Bone marrow (tissue), 2 donors: ENCODE measurements around the gene TSPAN15.
"Not testable (repeated sequence)": the region's sequence is repeated elsewhere in the genome, so short reads cannot be mapped to it uniquely, and the experiment has no call there.

Experiments used
- DNase-seq, 2 donors: peaks; one replicate each; lab custom pipeline; 2025; lab: John Stamatoyannopoulos, UW

Gene TSPAN15

GRCh38 chr10:69488149-69488844 is 37.0 kb downstream of the TSPAN15 start:
- DNase-seq = not testable (repeated sequence)

DNA sequence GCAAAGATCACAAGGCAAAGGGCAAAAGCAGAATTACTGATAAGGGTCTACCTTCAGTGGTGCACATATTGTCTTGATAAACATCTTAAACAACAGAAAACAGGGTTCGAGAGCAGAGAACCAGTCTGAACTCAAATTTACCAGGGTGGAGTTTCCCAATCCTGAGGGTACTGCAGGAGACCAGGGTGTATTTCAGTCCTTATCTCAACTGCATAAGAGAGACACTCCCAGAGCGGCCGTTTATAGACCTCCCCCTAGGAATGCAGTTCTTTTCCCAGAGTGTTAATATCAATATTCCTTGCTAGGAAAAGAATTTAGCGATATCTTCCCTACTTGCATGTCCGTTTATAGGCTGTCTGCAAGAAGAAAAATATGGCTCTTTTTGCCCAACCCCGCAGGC is 37.6 kb downstream of the TSPAN15 start:
- not testable (repeated sequence) for DNase-seq

GRCh38 chr10:69489506-69490090 is 38.3 kb downstream of the TSPAN15 start:
- no peak for DNase-seq

DNA sequence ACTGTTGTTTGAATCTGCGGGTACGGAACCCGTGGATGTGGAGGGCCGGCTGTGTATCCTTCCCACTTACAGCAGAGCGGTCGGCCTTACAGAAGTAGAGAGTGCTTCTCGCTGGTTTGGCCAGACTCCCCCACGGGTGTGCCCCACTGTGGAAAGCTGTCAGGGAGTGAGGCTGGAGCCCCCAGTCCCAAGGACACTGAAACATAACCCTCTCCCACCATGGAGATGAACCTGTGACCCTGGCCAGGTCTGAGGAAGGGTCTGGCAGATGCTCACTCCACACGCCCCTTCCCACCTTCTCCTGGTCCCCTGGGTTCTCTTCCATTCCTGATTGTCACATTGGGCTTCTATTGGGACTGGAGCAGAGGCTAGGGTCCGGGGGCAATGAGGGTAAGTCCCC is 39.6 kb downstream of the TSPAN15 start:
- no peak for DNase-seq

DNA sequence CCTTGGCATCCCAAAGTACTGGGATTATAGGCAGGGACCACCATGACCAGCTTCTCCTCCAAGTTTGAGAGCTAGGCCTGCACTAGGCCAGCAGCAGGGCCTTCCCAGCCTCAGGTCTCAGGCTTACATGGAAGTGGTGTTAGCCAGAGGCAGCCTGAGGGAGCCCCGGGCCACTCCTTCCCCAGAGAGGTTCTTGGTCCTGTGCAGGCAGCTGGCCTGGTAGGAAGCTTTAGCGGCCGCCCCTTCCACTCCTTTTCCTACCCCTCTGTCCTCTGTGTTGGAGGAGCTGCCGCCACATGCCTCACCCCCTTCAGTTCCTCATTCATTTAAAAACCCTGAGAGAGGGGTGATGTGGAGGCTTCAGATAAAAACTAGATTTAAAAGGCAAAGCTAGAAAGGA is 40.3 kb downstream of the TSPAN15 start:
- no peak for DNase-seq

DNA sequence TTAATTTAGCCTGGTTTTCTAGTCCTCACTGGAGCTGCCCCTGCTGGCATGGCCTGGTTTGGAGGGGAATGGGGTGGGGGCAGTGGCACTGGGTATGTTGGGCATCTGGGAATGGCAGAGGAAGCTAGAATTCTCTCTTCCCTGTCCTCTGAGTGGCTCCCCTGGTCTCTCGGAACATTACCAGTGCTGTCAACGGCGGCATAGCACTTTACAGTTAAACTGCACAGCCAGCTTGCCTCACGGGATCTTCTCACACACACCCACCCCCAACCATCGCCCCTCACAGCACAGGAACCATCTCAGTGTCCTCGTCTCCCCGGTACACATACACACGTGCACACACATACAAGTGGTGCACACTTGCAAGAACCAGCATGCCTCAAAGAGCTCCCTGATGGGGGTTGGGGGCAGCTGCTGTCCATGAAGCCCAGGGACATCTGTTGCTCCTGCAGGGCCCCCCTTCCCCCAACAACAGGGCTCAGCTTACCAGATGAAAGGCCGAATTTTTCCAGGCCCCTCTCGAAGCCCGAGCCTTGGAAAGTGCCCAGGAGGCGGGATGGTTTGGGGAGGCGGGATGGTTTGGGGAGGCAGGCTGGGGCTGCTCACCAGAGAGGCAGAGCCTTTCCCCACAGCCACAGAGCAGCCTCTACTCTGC is 41.0 kb downstream of the TSPAN15 start:
- DNase-seq = no peak

DNA sequence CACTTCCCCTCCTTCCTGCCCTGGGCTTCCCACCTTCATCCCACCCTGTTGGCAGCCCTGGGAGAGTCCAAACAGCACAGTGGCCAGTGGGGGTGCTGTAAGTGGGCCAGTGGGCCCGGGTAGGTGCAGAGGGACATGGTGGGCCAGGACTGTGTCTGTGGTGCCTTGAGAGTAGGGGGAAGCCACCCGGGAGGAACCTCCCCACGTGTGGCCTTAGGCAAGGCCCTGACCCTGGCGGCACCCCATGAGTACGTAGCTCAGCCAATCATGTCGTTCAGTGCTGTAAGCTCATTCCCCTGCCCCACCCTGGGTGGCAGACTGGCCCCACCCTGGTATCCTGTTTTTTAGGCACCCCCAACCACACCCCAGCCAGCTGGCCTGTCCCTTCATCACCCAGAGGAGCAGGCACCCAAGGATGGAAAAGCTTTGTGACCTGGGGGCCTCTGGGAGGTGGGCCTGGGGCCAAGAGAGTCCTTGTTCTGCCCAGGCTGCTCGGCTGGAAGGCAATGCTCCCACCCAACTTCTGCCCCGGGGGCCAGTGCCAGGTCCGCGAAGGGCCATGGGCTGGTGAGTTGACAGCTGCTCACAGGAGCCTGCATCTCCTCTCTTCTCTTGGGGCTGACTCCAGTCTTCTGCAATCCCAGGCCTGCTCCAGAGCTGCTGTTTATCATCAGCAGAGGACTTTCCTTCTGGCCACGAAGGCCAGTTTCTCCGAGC is 41.6 kb downstream of the TSPAN15 start:
- no peak for DNase-seq

DNA sequence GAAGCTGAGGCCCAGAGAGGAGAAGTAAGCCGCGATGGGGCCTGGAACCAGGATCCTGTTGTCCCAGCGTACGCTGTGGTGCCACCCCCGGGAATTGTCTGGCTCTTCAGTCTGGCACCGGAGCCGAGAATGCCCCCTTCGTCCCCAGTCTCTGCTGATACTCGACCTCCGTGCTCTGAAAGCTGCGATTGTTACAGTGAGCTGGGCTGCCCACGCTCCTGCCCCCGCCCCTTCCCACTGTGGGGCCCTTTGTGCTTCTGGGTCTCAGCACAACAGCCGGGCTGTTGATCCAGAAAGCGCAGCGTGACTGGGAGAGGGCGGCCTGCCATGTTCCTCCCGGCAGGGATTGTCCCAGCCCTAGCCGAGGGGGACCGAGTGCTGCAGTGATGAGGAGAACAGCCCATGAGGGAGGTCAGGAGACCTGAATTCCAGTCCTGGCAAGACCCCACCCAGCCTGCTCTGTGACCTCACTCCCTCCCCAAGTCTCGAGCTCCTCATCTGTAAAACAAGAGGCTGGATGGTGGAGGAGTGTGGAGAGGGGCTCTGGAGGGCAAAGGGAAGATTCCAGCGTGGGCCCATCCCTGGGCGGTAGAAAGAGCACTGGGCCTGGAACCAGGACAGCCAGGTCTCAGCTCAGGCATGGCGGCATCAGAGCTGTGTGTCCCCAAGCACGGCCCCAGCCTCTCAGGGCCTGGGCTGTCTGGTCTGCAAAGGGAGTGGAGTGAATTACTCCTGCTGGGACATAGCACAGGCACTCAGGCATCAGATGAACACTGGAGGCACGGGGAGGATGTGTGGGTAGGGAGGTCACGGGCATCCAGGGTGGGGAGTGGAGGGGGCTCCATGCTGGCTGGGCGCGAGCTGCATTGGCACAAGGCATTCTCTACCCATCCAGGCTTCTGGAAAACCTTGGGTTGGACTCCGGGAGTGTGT is 43.6 kb downstream of the TSPAN15 start:
- DNase-seq = no peak

GRCh38 chr10:69495666-69496065 is 44.4 kb downstream of the TSPAN15 start:
- DNase-seq = no peak

DNA sequence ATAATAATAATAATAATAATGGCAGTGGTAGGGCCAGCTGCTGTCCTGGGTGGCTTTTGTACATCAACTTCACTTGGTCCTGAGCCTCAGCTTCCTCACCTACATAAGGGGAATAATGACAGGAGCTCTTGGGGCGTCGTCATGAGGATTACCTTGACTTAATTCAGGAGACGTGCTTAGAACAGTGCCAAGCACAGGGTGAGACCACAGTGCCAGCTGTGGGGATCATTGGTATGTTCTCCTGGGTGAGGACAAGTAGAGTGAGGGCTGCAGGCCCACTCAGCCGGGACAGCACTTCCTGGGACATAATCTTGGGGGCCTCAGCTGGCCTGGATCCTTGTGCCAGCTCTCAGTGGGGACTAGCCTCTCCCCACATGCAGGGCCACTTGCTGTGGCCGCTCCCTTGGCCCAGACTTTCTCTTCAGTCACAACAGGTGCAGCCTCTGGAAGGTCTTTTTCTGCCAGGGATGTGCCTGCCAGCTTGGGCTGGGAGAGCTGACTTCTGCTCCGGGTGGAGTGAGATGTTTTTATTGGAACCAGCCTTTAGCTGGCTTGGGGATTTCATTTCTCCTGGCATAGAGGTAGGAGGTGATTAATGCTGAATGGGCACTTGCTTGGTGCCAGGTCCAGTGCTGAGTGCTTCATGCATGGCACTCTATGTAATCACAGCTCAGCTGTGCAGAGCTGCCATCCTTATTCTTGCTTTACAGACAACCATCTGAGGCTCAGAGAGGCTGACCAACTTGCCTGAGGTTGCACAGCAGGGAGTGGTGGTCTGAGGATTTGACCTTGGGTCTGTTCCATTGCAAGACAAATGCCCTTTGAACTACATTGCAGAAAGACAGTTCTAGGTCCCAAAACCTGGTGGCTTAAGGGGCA is 45.3 kb downstream of the TSPAN15 start:
- no peak for DNase-seq

DNA sequence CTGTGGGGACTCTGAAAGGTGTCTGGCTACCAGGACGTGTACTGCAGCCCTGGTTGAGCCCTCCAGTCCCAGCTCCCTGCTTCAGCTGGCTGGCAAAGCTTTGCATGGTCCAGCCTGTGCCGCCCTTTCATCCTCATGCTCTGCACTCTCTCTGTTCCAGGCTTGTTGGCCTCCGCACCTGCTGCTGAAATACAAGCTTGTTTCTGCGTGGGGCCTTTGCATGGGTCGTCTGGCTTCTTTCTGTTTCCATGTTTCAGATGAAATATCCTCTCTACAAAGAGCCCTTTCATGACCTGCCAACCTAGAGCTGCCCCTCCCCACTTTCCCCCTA is 45.9 kb downstream of the TSPAN15 start:
- DNase-seq = no peak

GRCh38 chr10:69497611-69498390 is 46.5 kb downstream of the TSPAN15 start:
- peak in 1 of 2 donors; percentile 34 for DNase-seq

DNA sequence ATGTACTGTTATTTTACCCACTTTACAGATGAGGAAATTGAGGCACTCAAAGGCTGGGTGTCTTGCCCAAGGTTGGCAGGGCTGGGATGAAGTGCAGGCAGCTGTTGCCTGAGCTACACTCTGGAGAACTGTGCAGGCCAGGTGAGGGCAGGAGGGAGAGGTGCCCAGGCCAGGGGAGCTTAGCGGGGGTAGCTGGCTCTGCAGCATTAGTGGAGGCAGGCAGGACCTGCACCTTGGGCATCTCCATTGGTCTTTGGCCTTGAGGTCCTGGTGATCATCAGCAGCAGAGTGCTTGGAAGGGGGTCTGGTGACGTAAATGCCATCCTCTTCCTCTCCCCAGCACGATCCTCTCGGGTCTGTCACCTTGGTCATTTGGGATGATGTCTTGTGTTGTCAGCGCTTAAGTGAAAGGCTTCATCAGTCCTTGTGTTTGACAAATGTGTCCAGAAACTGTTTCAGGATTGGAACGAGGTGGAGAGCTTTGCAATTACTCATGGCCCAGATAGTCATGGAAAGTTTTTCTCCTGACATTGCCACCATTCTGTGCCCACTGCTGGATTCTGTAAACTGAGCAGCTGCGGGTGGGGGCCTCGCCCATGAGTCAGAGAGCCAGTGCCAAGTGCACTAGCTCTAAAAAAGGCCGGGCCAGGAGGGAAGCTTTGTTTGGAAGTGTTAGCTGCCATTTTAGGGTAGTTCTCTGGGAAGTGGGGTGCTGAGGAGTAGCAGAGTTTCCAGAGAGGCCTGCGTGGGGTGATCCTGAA is 47.6 kb downstream of the TSPAN15 start:
- no peak for DNase-seq

GRCh38 chr10:69499726-69500689 is 48.7 kb downstream of the TSPAN15 start:
- DNase-seq = no peak

DNA sequence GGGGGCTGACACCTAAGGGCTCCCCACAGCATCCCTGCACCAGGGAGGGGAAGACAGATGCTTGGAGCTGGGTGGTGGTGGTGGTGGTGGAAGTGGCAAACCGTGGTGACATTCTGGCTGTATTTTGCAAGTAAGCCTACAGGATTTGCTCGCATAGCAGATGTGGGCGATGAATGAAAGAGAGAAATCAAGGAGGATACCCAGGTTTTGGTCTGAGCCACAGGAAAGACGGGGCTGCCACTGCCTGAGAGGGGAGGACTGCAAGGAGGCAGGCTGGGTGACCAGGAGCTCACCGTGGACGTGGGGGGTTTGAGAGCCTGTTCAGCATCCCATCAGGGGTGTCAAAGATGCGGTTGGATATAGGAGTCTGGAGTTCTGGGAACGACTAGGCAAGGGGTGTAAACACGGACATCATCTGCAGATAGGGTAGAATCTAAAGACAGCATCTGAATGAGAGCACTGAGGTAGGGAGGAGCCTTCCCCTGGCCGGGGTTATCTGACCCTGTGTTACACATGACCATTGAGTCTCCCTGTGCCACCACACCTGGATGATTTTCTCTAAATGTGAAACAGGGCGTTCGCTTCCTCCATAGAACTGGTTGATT is 49.7 kb downstream of the TSPAN15 start:
- no peak for DNase-seq

- DNase-seq = no peak
Measured at GRCh38 chr10:69501657-69502056, 50.4 kb downstream of the TSPAN15 start.

GRCh38 chr10:69502589-69502988 is 51.3 kb downstream of the TSPAN15 start:
- DNase-seq = no peak
